H1 (cell line): Measurements from ENCODE around the gene CEP72. TPM values are rescaled to one million over a fixed set of nuclear protein-coding genes. Genes with fewer than 3 reads are reported as not detected.

Experiments
- CTCF ChIA-PET: fragments of 300-600 bp; sonication (Branson Sonifier 250); formaldehyde crosslinking; loops from one replicate; lab custom pipeline; 2021; ENCODE audit not compliant: partially characterized antibody; lab: Charles Lee
- POLR2A ChIA-PET: fragments of 300-600 bp; sonication (Branson Sonifier 250); formaldehyde crosslinking; loops from one replicate; lab custom pipeline; 2021; ENCODE audit warnings: inconsistent platforms; ENCODE audit not compliant: partially characterized antibody; lab: Charles Lee
- DNase-seq, 2 experiments: peaks; one replicate each; pipeline versions ENCODE4 v3.0.0 to v3.0.0-alpha.2; 2010 to 2022; ENCODE audit warnings: low spot score in 2 of 2, low read depth in 1 of 2, mixed read lengths in 1 of 2
- FAIRE-seq: peaks from 2 replicates; lab custom pipeline; 2011; peaks lifted over from hg19 to GRCh38; lab: Jason Lieb, UNC
- H2AFZ ChIP-seq: 2 replicates; pipeline ENCODE4 v1.8.1; 2012; ENCODE audit warnings: low read length, inconsistent platforms
- H2AK5ac ChIP-seq: 2 replicates; pipeline ENCODE4 v1.6.1; 2013; ENCODE audit warnings: low read depth, low read length
- H2BK120ac ChIP-seq: replicated peaks from 2 replicates; pipeline ENCODE3; 2013; ENCODE audit warnings: low read depth, low read length, inconsistent platforms
- H2BK12ac ChIP-seq: 2 replicates; pipeline ENCODE4 v1.6.1; 2013; ENCODE audit warnings: low read depth, low read length
- H2BK15ac ChIP-seq: 2 replicates; pipeline ENCODE4 v1.6.1; 2013; ENCODE audit warnings: low read length
- H2BK20ac ChIP-seq: 2 replicates; pipeline ENCODE4 v1.6.1; 2013; ENCODE audit warnings: low read length
- H2BK5ac ChIP-seq: 2 replicates; pipeline ENCODE4 v1.6.1; 2013; ENCODE audit warnings: low read depth, low read length
- H3K14ac ChIP-seq: 2 replicates; pipeline ENCODE4 v1.6.1; 2013; ENCODE audit warnings: inconsistent platforms; ENCODE audit not compliant: insufficient read length
- H3K18ac ChIP-seq: 2 replicates; pipeline ENCODE4 v1.6.1; 2013; ENCODE audit warnings: low read length; ENCODE audit errors: extremely low read depth
- H3K23ac ChIP-seq: 2 replicates; pipeline ENCODE4 v1.6.1; 2013; ENCODE audit warnings: inconsistent platforms; ENCODE audit not compliant: insufficient read length
- H3K23me2 ChIP-seq: 2 replicates; pipeline ENCODE4 v1.6.1; 2013; ENCODE audit warnings: low read depth, low read length
- H3K27ac ChIP-seq: 2 replicates; pipeline ENCODE4 v1.6.1; 2011; ENCODE audit warnings: low read depth, low read length, inconsistent platforms
- H3K27me3 ChIP-seq, 4 experiments: replicated peaks in 1 of 4; 1 replicate in 1 of 4; 2 replicates in 3 of 4; pipeline versions ENCODE4 v1.6.1 to v1.8.1; 2011 to 2013; ENCODE audit warnings: low read length in 3 of 4, mild to moderate bottlenecking in 3 of 4, inconsistent platforms in 2 of 4, mixed read lengths in 2 of 4, moderate library complexity in 1 of 4; ENCODE audit not compliant: control insufficient read depth in 3 of 4, insufficient read depth in 3 of 4; ENCODE audit errors: extremely low read depth in 1 of 4
- H3K36me3 ChIP-seq, 4 experiments: 2 replicates each; pipeline versions ENCODE4 v1.6.1 to v1.8.1; 2011 to 2013; ENCODE audit warnings: mild to moderate bottlenecking in 4 of 4, low read length in 3 of 4, moderate library complexity in 2 of 4, control low read depth in 1 of 4, inconsistent platforms in 1 of 4; ENCODE audit not compliant: insufficient read depth in 4 of 4, control insufficient read depth in 2 of 4
- H3K4ac ChIP-seq: replicated peaks from 2 replicates; pipeline ENCODE3; 2013; ENCODE audit warnings: low read length, low read depth, mixed read lengths, inconsistent platforms; ENCODE audit not compliant: insufficient read length
- H3K4me1 ChIP-seq, 4 experiments: replicated peaks in 1 of 4; 1 replicate in 1 of 4; 2 replicates in 3 of 4; pipeline versions ENCODE4 v1.6.1 to v1.8.1; 2011 to 2013; ENCODE audit warnings: low read length in 3 of 4, inconsistent platforms in 2 of 4, mixed read lengths in 1 of 4; ENCODE audit not compliant: insufficient read depth in 4 of 4, control insufficient read depth in 3 of 4
- H3K4me2 ChIP-seq, 2 experiments: 2 replicates each; pipeline versions ENCODE4 v1.6.1 to v1.8.1; 2011 to 2013; ENCODE audit warnings: low read depth in 2 of 2, low read length in 2 of 2, control low read depth in 1 of 2, inconsistent platforms in 1 of 2, mild to moderate bottlenecking in 1 of 2; ENCODE audit not compliant: insufficient read depth in 1 of 2
- H3K4me3 ChIP-seq, 4 experiments: fragments of 200-600, 300-600 bp in 1 of 4; sonication (generic), shearing (Covaris generic), sonication (Bioruptor Twin) in 1 of 4; 2 replicates each; pipeline versions ENCODE4 v1.5.1 to v1.8.1; 2011 to 2016; ENCODE audit warnings: low read length in 4 of 4, low read depth in 3 of 4, control low read depth in 2 of 4, inconsistent platforms in 2 of 4, mild to moderate bottlenecking in 2 of 4, mixed read lengths in 1 of 4, moderate library complexity in 1 of 4; ENCODE audit not compliant: insufficient read depth in 2 of 4; ENCODE audit errors: extremely low read depth in 1 of 4
- H3K56ac ChIP-seq: replicated peaks from 2 replicates; pipeline ENCODE3; 2013; ENCODE audit warnings: low read depth, mild to moderate bottlenecking, mixed read lengths, low read length, inconsistent platforms; ENCODE audit not compliant: insufficient read length
- H3K79me1 ChIP-seq: 2 replicates; pipeline ENCODE4 v1.6.1; 2013; ENCODE audit warnings: low read depth, low read length, control low read depth
- H3K79me2 ChIP-seq, 2 experiments: 2 replicates each; pipeline versions ENCODE4 v1.6.1 to v1.8.1; 2012 to 2013; ENCODE audit warnings: low read length in 2 of 2, mild to moderate bottlenecking in 2 of 2, inconsistent platforms in 1 of 2; ENCODE audit not compliant: insufficient read depth in 2 of 2, control insufficient read depth in 1 of 2
- H3K9ac ChIP-seq, 4 experiments: replicated peaks in 1 of 4; 1 replicate in 1 of 4; 2 replicates in 3 of 4; pipeline versions ENCODE4 v1.6.1 to v1.8.1; 2011 to 2013; ENCODE audit warnings: low read depth in 3 of 4, low read length in 3 of 4, control low read depth in 2 of 4, mild to moderate bottlenecking in 2 of 4, moderate library complexity in 2 of 4, inconsistent platforms in 1 of 4; ENCODE audit errors: extremely low read depth in 1 of 4
- H3K9me3 ChIP-seq, 2 experiments: 2 replicates each; pipeline versions ENCODE4 v1.6.1 to v1.8.1; 2012 to 2013; ENCODE audit warnings: mild to moderate bottlenecking in 2 of 2, moderate library complexity in 2 of 2, control low read depth in 1 of 2, inconsistent platforms in 1 of 2, low read depth in 1 of 2, low read length in 1 of 2, mixed read lengths in 1 of 2; ENCODE audit not compliant: insufficient read depth in 2 of 2
- H4K20me1 ChIP-seq, 2 experiments: replicated peaks in 1 of 2; 2 replicates each; pipeline versions ENCODE3 to v1.8.1; 2011 to 2013; ENCODE audit warnings: inconsistent platforms in 2 of 2, low read length in 2 of 2, mild to moderate bottlenecking in 1 of 2; ENCODE audit not compliant: insufficient read depth in 2 of 2, control insufficient read depth in 1 of 2
- H4K5ac ChIP-seq: 2 replicates; pipeline ENCODE4 v1.6.1; 2013; ENCODE audit warnings: low read length, low read depth, mixed read lengths, inconsistent platforms; ENCODE audit not compliant: insufficient read length
- H4K8ac ChIP-seq: 2 replicates; pipeline ENCODE4 v1.8.0; 2013; ENCODE audit warnings: mild to moderate bottlenecking, moderate library complexity, low read length, inconsistent platforms; ENCODE audit not compliant: insufficient read depth; ENCODE audit errors: extremely low read depth
- H4K91ac ChIP-seq: replicated peaks from 2 replicates; pipeline ENCODE3; 2013; ENCODE audit warnings: low read length, mixed read lengths, inconsistent platforms; ENCODE audit not compliant: insufficient read length
- ASH2L ChIP-seq: fragments of 200-600, 300-600 bp; sonication (generic); IDR thresholded peaks from one replicate; pipeline ENCODE4 v1.7.1; 2017; ENCODE audit warnings: low read length
- EGR1 ChIP-seq: IDR thresholded peaks from 2 replicates; pipeline ENCODE4 v1.6.1; 2011; ENCODE audit warnings: low read depth, low read length, borderline replicate concordance
- EZH2 ChIP-seq: fragments of 200-600 bp; sonication (generic); IDR thresholded peaks from 2 replicates; pipeline ENCODE4 v1.7.1; 2012; ENCODE audit warnings: low read depth, mild to moderate bottlenecking, moderate library complexity, low read length, inconsistent platforms; ENCODE audit not compliant: severe bottlenecking
- NRF1 ChIP-seq: IDR thresholded peaks from 2 replicates; pipeline ENCODE4 v1.6.1; 2011; ENCODE audit warnings: mild to moderate bottlenecking, low read depth, low read length, improper control_type of control experiment
- POU5F1 ChIP-seq: IDR thresholded peaks from 2 replicates; pipeline ENCODE4 v1.6.1; 2011; ENCODE audit warnings: low read depth, mild to moderate bottlenecking, low read length, moderate library complexity
- SIRT6 ChIP-seq: IDR thresholded peaks from one replicate; pipeline ENCODE4 v1.7.1; 2012; ENCODE audit warnings: low read length, inconsistent platforms
- SP4 ChIP-seq: IDR thresholded peaks from 2 replicates; pipeline ENCODE4 v1.6.1; 2012; ENCODE audit warnings: low read length, inconsistent platforms
- SRF ChIP-seq: IDR thresholded peaks from 2 replicates; pipeline ENCODE4 v1.6.1; 2011; ENCODE audit warnings: mild to moderate bottlenecking, low read depth, low read length, moderate library complexity
- TAF7 ChIP-seq: optimal IDR thresholded peaks from 2 replicates; pipeline ENCODE3; 2011; ENCODE audit warnings: low read depth, mild to moderate bottlenecking, inconsistent platforms, low read length, moderate library complexity, borderline replicate concordance
- TEAD4 ChIP-seq: IDR thresholded peaks from 2 replicates; pipeline ENCODE4 v1.6.1; 2012; ENCODE audit warnings: low read depth, low read length, inconsistent platforms, mixed read lengths
- YY1 ChIP-seq: IDR thresholded peaks from 2 replicates; pipeline ENCODE4 v1.6.1; 2011; ENCODE audit warnings: low read depth, mild to moderate bottlenecking, low read length
- WGBS, 2 experiments: shearing (Covaris generic) in 1 of 2; methylation state at CpG; one replicate each; pipeline versions ENCODE4 v1.1.6 to v1.1.7; 2013 to 2015; ENCODE audit warnings: low lambda C conversion rate in 2 of 2, mixed read lengths in 2 of 2, inconsistent platforms in 1 of 2, low coverage in 1 of 2, missing lambda C conversion rate in 1 of 2; ENCODE audit not compliant: insufficient replicate concordance in 2 of 2, insufficient coverage in 1 of 2, insufficient read length in 1 of 2; ENCODE audit errors: extremely low coverage in 1 of 2, missing lambda C conversion rate in 1 of 2; 5-methylcytosine and 5-hydroxymethylcytosine counted together
- polyA plus RNA-seq, 7 experiments: library from polyadenylated mRNA; depleted of rRNA in 3 of 7; stranded (reverse) in 5 of 7; unstranded in 2 of 7; fragments of >200 nt in 5 of 7; fragments of 200-250 nt in 2 of 7; gene quantifications; 1 replicate in 5 of 7; 2 replicates in 1 of 7; 4 replicates in 1 of 7; pipeline versions ENCODE4 v1.2.1 to v1.2.3, GENCODE V29; 2011 to 2013; ENCODE audit warnings: missing spikeins in 2 of 7, mixed read lengths in 2 of 7
- total RNA-seq: library from RNA; stranded (reverse); fragmentation: NEBNext Ultra II Directional; extraction: Animal tissue kit (Norgen Biotek cat#: 25700); gene quantifications from 2 replicates; pipeline ENCODE4 v1.2.1, GENCODE V29; 2021

CEP72 gene
- total and polyA plus RNA-seq, 2 of the 8 experiments (the other 6 are each of a cell fraction or from before 2014, with no cell fraction given) = 13.1 to 19.6 TPM

DNA sequence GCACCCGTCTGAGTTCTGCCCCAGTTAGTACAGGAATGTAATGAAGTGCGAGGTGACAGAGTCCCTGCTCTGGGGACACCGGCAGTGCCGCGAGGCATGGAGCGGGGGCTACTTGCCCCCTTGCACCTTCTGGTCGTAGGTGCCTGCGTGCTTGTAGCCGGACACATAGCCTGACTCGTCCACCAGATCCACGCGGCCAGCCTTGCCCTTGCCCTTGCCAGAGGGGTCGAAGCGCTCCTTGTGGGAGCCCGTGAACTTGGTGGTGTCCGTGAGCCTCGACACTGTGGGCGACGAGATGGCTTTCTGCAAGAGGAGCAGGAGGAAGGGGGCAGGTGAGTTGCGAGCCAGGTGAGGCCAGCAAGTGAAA is 52.8 kb downstream of the CEP72 start:
- CTCF ChIA-PET = no interaction called here

More for the DNA sequence above, 52.8 kb downstream of the CEP72 start:
- TF ChIP-seq NRF1 = no peak
- TF ChIP-seq ASH2L = no peak
- no peak for TF ChIP-seq EZH2
- no peak for TF ChIP-seq SRF
- TF ChIP-seq SIRT6 = no peak
- TF ChIP-seq TEAD4 = no peak
- TF ChIP-seq YY1 = no peak
- no peak for TF ChIP-seq POU5F1
- no peak for TF ChIP-seq EGR1
- no peak for TF ChIP-seq SP4
- TF ChIP-seq TAF7 = no peak
- H4K5ac ChIP-seq = no peak overlapping the region
- H3K9ac ChIP-seq = no peak overlapping the region
- no peak overlapping the region for H3K4me3 ChIP-seq
- 91% methylated on average over 17 of the region's 20 CpGs; no CpG with 5 or more reads in 1 of the 2 experiments for WGBS, 2 experiments
- no peaks in the 10 kb centered on the region for H3K27me3 ChIP-seq
- H2BK120ac ChIP-seq = no peak overlapping the region
- peaks cover 7 to 19% of the 10 kb centered on the region in 2 experiments for H4K20me1 ChIP-seq
- H2BK12ac ChIP-seq = no peak overlapping the region
- DNase-seq = no peak
- POLR2A ChIA-PET = no interaction called here
- peaks cover 0 to 5% (median 0%) of the 10 kb centered on the region in 4 experiments; a peak in 2 of 7 replicates for H3K4me1 ChIP-seq
- no peak overlapping the region for H3K23ac ChIP-seq
- H3K27ac ChIP-seq = no peak overlapping the region
- no peak for FAIRE-seq
- H3K9me3 ChIP-seq = no peaks in the 10 kb centered on the region
- H2AK5ac ChIP-seq = no peak overlapping the region
- no peak overlapping the region for H2BK5ac ChIP-seq
- no peak overlapping the region for H4K8ac ChIP-seq
- no peak overlapping the region for H2BK20ac ChIP-seq
- no peak overlapping the region for H4K91ac ChIP-seq
- peaks cover 4% of the 10 kb centered on the region; the same call in 1 of the 2 replicates for H3K79me1 ChIP-seq
- H2BK15ac ChIP-seq = no peak overlapping the region
- no peak overlapping the region for H3K14ac ChIP-seq
- no peak overlapping the region for H3K4me2 ChIP-seq
- H3K36me3 ChIP-seq = peaks cover 3 to 35% (median 8%) of the 10 kb centered on the region in 4 experiments; a peak in 7 of 8 replicates
- H3K79me2 ChIP-seq = no peaks in the 10 kb centered on the region
- no peak overlapping the region for H3K4ac ChIP-seq
- no peak overlapping the region for H3K18ac ChIP-seq
- no peak overlapping the region for H2AFZ ChIP-seq
- H3K56ac ChIP-seq = no peak overlapping the region
- no peaks in the 10 kb centered on the region for H3K23me2 ChIP-seq
